ENCODE measurements around the gene PIM3. TPM values are rescaled to one million over a fixed set of nuclear protein-coding genes. Genes with fewer than 3 reads are reported as not detected.

The PIM3 gene
- total and polyA plus RNA-seq, 10 of the 15 experiments (the other 5 are each of a cell fraction or from before 2014, with no cell fraction given) = 0.31 to 60.8 (median 12.4) TPM

DNA sequence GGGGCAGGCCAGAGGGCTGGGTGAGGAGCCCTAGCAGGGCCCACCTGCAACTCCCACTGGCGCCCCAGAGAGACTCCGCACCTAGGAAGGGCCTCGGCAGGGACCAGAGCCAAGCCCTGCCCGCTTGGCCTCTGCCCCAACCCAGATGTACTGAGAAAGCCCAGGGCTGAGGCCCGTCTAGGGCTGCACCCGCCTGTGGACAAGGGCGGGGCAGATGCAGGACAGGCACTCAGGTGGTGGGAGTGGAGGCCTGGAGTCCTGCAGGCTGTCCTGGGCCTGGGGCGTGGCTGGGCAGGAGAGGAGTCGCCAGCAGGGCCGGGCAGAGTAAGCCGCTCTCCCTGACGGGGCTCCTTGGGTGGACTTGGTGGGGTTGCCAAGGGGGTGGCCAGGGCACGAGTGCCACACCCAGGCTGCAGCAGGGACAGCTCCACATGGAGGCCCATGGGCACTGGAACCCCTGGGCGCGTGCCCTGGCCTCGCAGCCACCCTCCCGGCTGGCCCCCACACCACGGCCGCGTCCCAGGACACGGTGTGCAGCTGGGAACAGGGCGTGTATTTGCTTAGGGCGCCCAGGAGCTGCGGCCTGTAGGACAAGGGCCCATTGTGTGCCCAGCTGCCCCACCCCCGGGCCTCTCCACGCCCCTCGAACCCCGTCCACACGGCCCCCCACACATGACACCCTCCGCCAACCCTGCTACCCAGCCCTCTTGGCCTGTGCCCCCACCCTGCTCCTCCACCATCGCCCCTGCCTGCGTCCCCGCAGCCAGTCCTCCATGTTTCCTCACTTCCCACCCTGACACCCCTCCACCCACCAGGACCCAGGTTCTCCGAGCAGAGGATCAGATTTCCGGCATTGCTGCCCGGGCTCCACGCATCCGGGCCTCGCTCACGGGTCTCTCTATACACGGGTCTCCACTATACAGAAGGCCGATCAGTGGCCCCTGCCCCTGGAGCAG is 11.3 kb upstream of the PIM3 start (continued):
- TF ChIP-seq SPI1 (IDR thresholded peaks at IDR 0.05; ENCODE audit: borderline replicate concordance, insufficient read depth, low read depth, low read length) (no peak), CREB1 (IDR thresholded peaks at IDR 0.05; ENCODE audit: low read depth) (no peak), SMC3 (IDR thresholded peaks at IDR 0.05; ENCODE audit: borderline replicate concordance, low read length) (no peak), SUZ12 (IDR thresholded peaks at IDR 0.05; ENCODE audit: unreplicated experiment) (no peak), NFYB (IDR thresholded peaks at IDR 0.05; ENCODE audit: insufficient read depth, low read depth, low read length) (no peak), CUX1 (IDR thresholded peaks at IDR 0.05; ENCODE audit: insufficient replicate concordance, low read depth, low read length) (no peak), PBX3 (IDR thresholded peaks at IDR 0.05; ENCODE audit: insufficient replicate concordance, low read depth, low read length) (no peak)
